Peyer's patch (tissue), 4 donors: Measurements from ENCODE around the gene PNKP.

Experiments used
- POLR2A ChIP-seq, 2 donors: fragments of 450-650 bp; IDR thresholded peaks; one replicate each; pipeline ENCODE4 v1.5.1; 2017; ENCODE audit warnings: antibody characterized with exemption in 2 of 2, mild to moderate bottlenecking in 2 of 2, moderate library complexity in 2 of 2
- TF ChIP-seq, protein P1 (sequence below), 6 experiments: fragments of 450-650 bp in 4 of 6; fragments of 200-600 bp in 2 of 6; sonication (generic) in 1 of 6; IDR thresholded peaks; one replicate each; pipeline ENCODE4 v1.5.1; 2017 to 2019; ENCODE audit warnings: antibody characterized with exemption in 6 of 6, mild to moderate bottlenecking in 3 of 6, moderate library complexity in 1 of 6

DNA sequence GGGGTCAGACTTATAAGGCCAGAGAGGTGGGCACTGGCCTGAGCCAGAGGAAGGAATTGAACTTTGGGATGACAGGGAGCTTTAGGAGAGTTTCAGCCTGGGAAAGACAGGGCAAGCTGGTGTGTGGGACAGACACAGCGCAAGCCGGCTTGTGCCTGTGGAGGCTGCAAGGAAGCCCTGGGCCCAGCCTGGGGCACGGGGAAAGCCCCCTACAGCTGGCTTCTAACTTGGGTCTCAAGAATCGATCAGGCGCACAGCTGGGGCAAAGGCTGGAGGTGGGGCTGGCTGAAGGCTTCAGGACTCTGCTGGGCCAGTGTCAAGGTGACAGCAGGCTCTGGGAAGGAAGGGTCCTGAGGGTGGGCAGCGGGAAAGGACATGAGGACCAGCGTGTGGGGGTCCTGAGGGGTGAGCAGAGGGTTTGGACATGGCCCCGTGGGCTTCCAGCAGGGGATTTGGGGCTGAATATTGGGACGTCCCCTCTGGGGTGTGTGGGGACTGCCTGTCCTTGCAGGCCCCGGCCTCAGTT is 13.5 kb downstream of the PNKP start:
- TF ChIP-seq, protein P1, sequence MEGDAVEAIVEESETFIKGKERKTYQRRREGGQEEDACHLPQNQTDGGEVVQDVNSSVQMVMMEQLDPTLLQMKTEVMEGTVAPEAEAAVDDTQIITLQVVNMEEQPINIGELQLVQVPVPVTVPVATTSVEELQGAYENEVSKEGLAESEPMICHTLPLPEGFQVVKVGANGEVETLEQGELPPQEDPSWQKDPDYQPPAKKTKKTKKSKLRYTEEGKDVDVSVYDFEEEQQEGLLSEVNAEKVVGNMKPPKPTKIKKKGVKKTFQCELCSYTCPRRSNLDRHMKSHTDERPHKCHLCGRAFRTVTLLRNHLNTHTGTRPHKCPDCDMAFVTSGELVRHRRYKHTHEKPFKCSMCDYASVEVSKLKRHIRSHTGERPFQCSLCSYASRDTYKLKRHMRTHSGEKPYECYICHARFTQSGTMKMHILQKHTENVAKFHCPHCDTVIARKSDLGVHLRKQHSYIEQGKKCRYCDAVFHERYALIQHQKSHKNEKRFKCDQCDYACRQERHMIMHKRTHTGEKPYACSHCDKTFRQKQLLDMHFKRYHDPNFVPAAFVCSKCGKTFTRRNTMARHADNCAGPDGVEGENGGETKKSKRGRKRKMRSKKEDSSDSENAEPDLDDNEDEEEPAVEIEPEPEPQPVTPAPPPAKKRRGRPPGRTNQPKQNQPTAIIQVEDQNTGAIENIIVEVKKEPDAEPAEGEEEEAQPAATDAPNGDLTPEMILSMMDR (IDR thresholded peaks at IDR 0.05) = no peak
- no peak for TF ChIP-seq POLR2A (IDR thresholded peaks at IDR 0.05)
